Measurements from ENCODE around the gene UCK2.

UCK2 gene

DNA sequence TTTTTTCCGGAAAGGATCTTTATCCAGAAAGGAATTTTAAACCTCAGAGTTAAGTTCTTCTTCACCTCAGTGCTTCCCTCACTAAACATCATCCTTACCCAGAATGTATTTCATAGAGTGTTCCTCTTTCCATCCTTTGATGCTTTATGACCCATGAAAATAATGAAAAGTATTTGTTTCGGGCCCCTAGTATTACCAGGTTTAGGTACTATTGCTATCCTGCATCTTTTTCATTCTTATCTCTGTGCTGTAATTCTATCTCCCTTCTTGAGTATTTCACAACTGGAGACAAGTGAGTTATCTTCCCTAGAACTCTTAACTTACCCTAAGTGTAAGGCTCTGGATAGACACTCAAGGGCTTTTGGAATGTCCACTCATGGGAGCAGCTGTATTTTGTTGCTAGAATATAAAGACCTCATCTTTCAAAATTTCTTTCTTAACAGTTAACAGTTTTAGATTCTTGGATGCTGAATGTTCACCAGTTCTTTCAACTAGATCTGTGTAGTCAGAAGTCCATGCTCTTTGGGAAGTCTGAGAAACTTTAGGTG, 26.2 kb downstream of the UCK2 start:
- TF ChIP-seq, protein P1, sequence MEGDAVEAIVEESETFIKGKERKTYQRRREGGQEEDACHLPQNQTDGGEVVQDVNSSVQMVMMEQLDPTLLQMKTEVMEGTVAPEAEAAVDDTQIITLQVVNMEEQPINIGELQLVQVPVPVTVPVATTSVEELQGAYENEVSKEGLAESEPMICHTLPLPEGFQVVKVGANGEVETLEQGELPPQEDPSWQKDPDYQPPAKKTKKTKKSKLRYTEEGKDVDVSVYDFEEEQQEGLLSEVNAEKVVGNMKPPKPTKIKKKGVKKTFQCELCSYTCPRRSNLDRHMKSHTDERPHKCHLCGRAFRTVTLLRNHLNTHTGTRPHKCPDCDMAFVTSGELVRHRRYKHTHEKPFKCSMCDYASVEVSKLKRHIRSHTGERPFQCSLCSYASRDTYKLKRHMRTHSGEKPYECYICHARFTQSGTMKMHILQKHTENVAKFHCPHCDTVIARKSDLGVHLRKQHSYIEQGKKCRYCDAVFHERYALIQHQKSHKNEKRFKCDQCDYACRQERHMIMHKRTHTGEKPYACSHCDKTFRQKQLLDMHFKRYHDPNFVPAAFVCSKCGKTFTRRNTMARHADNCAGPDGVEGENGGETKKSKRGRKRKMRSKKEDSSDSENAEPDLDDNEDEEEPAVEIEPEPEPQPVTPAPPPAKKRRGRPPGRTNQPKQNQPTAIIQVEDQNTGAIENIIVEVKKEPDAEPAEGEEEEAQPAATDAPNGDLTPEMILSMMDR (IDR thresholded peaks at IDR 0.05; ENCODE audit: low read depth, low read length), result no peak
- H3K4me3 ChIP-seq (replicated peaks in 1 of 2; ENCODE audit: low read depth in 2 of 2, low read length in 2 of 2), result no peak overlapping the region
- no peak for DNase-seq (ENCODE audit: low read depth in 2 of 2)

GRCh38 chr1:165854101-165854845, 26.9 kb downstream of the UCK2 start:
- peak; percentile 91 to 99 for DNase-seq (ENCODE audit: low read depth in 2 of 2)
- no peak overlapping the region for H3K4me3 ChIP-seq (replicated peaks in 1 of 2; ENCODE audit: low read depth in 2 of 2, low read length in 2 of 2)
- TF ChIP-seq, protein P1 (IDR thresholded peaks at IDR 0.05; ENCODE audit: low read depth, low read length), result no peak

DNA sequence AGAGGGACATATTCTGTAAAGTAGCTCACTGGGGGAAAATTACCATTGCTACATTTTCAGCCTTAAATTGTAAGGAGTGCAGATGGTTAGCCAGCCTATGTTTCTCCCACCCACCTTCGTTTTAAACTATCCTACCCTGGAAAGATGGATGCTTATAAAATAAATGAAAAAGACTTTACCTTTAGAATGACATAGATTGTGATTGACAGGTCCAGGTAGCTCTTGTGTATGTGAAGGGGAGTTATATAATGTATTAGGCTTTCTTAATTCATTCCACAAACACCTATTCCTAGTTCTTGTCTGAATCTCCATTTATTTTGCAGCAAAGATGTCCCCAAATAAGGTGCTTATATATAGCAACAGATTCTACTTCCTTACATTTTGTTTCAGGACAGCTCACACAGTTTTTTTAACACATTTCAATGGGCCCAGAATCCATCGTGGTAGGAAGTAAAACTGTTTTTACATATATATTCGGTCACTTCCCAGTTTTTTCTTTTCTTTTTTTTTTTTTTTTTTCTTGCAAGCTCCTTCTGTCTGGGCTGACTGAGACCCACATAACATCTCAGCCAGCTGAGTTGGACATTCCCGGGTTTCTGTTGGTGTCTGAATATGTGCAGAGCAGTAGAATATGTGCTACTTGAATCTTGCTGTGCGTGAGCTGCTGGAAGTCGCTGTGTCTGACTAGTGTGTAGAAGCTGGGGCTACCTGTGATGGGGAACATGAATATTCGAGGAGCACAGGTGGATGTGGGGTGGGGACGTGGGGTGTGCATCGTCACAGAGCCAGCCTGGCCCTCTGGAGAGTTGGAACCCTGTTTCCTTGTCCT, 27.8 kb downstream of the UCK2 start:
- no peak for DNase-seq (ENCODE audit: low read depth in 2 of 2)
- H3K4me3 ChIP-seq (replicated peaks in 1 of 2; ENCODE audit: low read depth in 2 of 2, low read length in 2 of 2), result no peak overlapping the region
- TF ChIP-seq, protein P1 (IDR thresholded peaks at IDR 0.05; ENCODE audit: low read depth, low read length), result no peak

- TF ChIP-seq, protein P1 (IDR thresholded peaks at IDR 0.05; ENCODE audit: low read depth, low read length), result no peak
- no peak overlapping the region for H3K4me3 ChIP-seq (replicated peaks in 1 of 2; ENCODE audit: low read depth in 2 of 2, low read length in 2 of 2)
- DNase-seq (ENCODE audit: low read depth in 2 of 2), result no peak
These were observed 28.6 kb downstream of the UCK2 start for GRCh38 chr1:165856021-165856420.

DNA sequence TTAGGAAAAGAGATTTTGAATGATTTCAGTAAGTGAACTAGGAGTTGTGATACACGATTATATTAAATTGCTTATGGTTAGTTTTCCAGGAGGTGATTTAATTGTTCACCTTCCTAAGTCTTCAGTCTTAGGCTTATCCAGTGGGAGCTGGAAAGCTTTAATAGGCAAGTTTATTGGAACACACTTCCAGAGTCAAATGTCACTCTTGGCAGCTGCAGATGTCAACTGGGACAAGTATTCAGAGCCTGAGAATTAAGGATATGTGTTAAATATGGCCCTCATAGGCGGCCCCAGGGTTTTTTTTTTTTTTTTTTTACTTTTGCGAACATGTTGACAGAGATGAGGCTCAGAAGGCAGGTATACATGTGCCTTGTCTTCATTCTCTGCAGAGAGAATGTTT, 29.2 kb downstream of the UCK2 start:
- DNase-seq (ENCODE audit: low read depth in 2 of 2), result no peak
- TF ChIP-seq, protein P1 (IDR thresholded peaks at IDR 0.05; ENCODE audit: low read depth, low read length), result no peak
- H3K4me3 ChIP-seq (replicated peaks in 1 of 2; ENCODE audit: low read depth in 2 of 2, low read length in 2 of 2), result no peak overlapping the region

DNA sequence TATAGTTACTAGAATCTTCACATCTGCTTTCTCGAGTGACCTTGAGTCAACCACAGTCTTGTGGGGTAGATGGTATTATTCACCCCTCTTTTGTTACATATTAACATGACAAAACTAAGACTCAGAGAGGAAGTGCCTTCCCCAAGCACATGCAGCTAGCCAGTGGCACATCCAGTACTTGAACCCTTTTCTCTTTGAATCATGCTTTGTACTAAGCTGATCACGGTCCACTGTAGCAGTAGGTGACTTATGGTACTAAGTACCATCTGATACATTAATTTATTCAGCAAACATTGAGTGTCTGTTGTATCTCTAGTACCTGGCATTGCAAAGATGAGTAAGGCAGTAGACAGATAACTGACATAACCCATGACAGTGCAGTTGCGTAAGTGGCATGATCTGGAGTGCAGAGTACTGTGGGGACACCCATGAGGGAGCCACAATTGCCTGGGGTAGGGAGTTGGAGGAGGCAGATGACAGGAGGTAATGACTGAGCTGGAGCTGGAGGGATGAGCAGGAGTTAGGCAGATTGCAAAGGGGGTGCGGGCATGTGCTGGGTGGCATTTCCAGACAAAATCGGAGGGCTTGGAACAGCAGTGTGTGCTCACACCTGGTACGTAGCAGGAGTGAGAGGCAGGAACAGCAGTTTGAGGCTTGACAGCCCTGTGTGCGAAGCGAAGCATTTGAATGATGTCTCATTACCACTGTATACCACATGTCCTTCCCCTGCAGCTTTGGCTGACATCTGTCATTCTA, 29.8 kb downstream of the UCK2 start:
- TF ChIP-seq, protein P1 (IDR thresholded peaks at IDR 0.05; ENCODE audit: low read depth, low read length), result no peak
- peak in 1 of 2 donors; percentile 65 for DNase-seq (ENCODE audit: low read depth in 2 of 2)
- H3K4me3 ChIP-seq (replicated peaks in 1 of 2; ENCODE audit: low read depth in 2 of 2, low read length in 2 of 2), result no peak overlapping the region

All from cardiac fibroblast (primary cell).